Measurements from ENCODE around the gene SEL1L.
"Not testable (repeated sequence)": the region's sequence is repeated elsewhere in the genome, so short reads cannot be mapped to it uniquely, and the experiment has no call there.

Gene SEL1L

DNA sequence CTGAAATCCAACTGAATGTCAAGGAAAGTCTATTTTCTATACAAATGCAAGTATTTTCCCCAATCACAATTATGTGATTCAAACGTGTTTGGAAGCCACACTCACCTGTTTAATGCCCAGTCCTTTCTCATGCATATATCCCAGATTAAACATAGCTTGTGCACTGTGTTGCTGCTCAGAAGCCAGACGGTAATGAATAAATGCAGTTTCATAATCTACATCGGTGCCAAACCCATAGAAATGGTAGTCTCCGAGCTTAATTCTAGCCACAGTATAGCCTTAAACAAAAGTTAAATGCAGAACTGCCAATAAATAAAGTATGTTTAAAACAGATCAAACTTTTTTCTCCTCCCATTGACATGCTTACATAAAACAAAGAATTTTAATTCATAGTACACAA is 49.5 kb downstream of the SEL1L start:
- no peak for DNase-seq (ENCODE audit: low read depth, low spot score)
- no peak overlapping the region for H3K4me3 ChIP-seq (ENCODE audit: low read length)

DNA sequence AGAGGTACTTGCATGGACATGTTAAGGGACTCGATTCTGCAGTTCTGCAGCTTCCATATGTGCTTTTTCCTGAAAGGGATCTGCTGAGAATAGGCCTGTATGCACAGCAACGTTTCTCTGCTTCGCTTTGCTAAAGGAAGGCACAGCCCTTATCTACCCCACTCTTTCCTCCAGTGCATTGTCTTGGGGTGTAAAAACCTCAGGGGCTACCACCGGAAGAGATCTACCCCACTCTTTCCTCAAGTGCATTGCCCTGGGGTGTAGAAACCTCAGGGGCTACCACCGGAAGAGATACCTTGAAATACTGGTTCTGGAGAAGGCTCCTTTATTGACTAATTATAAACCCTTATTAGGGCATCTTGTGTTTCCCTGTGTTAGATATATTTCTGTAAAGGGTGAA is 52.9 kb downstream of the SEL1L start:
- DNase-seq (ENCODE audit: low read depth, low spot score): no peak

DNA sequence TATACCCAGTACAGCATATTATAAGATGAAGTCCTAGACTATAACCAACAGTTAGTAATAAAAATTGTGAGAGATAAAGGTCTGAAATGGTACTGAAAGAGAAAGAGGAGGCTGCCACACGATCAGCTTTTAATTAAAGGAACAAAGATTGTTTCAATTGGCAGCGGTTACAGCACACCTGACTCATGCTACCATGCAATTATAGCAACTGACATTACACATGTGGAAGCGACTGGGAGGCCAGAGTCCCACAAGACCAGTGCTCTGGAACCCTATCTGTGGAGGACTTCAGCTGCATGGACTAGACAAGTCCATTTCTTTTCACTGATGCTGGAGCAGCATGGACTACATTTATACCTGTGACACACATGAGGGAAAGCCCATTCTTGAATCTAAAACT is 55.2 kb downstream of the SEL1L start:
- DNase-seq (ENCODE audit: low read depth, low spot score): no peak
- H3K4me3 ChIP-seq (ENCODE audit: low read length): no peak overlapping the region

More for the DNA sequence above, 52.9 kb downstream of the SEL1L start:
- no peak overlapping the region for H3K4me3 ChIP-seq (ENCODE audit: low read length)

DNA sequence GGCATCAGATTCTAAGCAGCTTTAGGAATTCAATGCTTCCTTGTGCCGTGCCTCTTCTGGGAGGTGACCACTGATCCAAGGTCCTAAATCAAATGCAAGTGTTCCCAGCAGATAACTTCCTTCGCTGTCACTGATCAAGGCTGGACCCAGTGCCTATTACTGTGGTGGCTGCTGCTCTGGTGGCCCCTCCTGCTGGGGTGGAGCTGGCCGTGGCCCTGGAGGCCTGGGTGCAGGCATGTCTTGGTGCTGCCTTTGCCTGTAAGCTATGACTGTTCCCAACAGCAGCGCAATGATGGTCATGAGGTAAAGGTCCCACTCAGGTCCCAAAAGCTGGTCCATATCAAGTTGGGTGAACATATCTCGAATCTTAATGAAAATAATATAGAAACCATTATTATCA is 56.8 kb downstream of the SEL1L start:
- no peak for DNase-seq (ENCODE audit: low read depth, low spot score)
- no peak overlapping the region for H3K4me3 ChIP-seq (ENCODE audit: low read length)

DNA sequence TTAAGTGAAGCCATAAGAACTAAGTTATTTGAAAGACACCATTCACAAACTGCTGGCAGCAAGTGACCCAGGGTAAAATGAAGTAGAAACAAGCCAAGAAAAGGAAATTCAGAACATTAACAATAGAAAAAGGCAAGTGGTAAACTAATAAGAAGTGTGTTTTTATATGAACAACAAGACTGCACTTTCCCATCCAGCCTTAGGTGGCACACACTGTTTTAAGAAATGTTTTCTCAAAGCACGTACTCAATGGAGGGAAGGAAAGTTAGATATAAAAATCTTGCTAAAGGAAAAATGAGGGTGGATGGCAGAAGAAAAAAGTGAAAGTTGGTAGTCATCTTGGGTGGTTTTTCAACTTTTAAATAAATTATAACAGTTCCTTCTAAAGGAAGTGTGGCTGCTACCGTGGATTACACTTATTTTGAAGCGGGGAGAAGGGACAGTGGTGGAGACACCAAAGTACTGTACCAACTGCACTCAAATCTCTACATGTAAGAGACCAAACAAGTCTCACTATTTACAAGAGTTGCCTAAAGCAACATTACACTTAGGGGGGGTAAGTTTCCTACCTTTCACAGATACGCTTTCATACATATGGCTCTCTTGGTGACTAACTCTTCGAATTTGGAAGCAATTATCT is 58.8 kb downstream of the SEL1L start:
- H3K4me3 ChIP-seq (ENCODE audit: low read length): no peak overlapping the region
- DNase-seq (ENCODE audit: low read depth, low spot score): no peak

DNA sequence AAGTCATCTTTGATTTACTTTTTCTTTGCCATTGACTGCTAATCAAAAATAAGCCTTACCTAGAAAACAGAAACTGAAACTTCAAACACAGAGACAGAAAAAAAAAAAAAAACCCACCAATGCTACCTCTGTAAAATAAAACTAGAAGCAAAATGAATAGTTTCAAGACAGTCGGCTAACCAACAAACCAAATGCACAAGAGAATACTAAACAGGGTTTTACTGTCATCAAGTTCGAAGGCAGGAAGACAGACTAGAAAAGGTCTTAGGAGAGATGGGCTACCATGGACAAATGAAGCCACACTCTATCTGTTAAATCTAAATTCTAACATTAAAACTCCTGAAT is 59.5 kb downstream of the SEL1L start:
- DNase-seq (ENCODE audit: low read depth, low spot score): peak; percentile 41
- no peak overlapping the region for H3K4me3 ChIP-seq (ENCODE audit: low read length)

DNA sequence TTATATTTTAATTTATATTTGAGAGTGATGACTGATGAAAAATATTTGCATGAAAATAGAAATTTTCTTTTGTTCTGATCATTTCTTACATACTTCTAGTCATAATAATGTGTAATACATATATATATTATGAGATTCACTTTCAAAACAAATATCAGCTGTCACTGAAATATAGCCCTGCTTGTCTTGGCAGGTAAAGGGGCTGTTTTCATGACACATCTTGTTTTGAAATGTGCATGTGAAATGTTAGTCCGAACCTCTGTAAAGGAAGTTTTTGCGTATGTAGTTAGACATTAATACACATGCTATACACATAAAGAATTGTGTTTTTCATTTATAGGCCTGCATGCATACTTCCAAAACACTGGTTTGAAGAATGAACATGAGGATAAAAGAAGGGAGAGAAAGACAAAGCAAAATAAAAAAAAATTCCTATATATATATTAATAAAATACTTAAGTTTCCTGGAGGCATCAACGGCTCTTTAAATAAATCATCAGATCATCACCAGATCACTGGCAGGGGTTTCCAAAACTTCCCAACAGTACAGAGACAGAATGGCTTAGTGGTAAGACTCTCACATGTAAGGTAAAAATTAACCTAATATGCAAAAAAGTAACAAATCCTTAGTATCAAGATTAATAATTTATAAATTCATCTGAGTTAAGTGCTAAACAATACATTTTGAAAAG is 60.1 kb downstream of the SEL1L start:
- H3K4me3 ChIP-seq (ENCODE audit: low read length): no peak overlapping the region
- no peak for DNase-seq (ENCODE audit: low read depth, low spot score)

DNA sequence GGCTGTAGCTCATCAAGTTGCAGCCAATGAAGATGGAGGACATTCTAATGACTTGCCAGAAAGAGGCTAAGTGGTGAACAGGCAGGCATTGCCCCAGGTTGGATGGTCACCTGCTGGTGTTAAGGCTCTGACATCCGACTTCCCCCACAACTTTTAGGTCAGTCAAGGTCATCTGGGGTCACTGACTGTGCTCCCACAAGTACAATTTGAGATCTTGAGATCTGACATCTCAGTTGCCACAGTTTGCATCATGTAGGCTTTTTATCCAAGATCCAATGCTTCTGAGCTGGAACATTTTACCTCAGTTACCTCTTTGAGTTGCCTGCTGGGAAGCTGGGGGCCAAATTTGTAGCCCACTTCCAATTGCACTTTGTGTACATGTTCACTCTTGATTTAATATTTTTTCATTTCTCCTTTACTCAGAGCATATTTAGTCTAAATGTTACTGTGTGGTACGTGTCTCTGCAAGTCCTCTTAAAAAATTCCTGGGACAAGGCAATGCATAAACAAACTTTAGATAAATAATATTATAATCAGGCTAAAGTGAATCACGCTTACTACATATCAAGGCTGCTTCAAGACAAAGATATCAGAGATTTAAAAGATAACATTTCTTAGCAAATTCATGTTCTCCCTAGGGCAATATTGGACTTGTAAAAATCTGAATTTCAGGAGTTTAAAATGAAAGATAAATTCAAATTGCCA is 61.4 kb downstream of the SEL1L start:
- H3K4me3 ChIP-seq (ENCODE audit: low read length): no peak overlapping the region
- no peak for DNase-seq (ENCODE audit: low read depth, low spot score)

DNA sequence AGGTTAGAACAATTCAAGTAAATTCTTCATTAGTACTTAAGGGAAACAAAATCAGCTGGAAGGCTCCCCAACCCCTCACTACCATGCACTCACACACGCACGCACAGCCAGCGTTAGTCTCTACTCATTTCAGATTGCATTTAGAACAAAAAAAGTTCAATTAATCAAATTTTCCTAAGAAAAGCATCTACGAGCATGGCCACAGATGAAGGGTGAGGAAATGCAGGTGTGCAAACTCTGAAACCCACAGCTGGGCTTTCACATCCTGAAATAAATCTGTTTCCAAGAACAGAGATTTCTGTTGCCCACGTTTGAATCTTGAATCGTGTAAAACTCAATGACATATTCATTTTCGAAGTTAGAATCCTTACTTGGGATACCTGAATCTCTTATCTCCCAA is 62.6 kb downstream of the SEL1L start:
- H3K4me3 ChIP-seq (ENCODE audit: low read length): no peak overlapping the region
- DNase-seq (ENCODE audit: low read depth, low spot score): no peak

DNA sequence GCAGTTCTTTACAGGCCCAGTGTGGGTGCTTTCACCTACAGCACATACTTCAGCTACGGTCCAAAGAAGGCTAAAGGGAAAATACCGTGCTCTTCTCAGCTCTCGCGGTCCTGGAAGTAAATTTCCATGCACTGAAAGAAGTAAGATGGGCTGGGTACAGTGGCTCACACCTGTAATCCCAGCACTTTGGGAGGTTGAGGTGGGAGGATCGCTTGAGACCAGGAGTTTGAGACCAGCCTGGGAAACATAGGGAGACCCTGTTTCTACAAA is 63.2 kb downstream of the SEL1L start:
- not testable (repeated sequence) for DNase-seq (ENCODE audit: low read depth, low spot score); H3K4me3 ChIP-seq (ENCODE audit: low read length)

DNA sequence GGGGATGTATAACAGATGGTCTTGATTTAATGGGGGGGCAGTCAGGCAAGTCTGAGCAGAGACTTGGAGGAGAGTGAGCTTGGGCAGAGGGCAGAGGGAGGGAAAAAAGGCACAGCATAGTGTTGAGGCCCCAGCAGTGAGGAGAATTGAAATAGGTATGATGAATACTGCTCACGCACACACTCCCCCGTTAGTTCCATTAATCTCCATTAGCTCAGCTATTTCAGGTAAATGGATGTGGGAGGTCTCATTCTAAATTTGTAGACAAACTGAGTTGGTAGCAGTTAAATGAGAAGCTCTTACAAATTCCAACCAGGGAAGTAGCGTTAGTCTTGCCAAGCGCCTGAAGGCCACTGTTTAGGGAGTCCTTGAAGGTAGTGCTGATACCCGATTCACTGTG is 66.8 kb downstream of the SEL1L start:
- H3K4me3 ChIP-seq (ENCODE audit: low read length): no peak overlapping the region
- no peak for DNase-seq (ENCODE audit: low read depth, low spot score)

DNA sequence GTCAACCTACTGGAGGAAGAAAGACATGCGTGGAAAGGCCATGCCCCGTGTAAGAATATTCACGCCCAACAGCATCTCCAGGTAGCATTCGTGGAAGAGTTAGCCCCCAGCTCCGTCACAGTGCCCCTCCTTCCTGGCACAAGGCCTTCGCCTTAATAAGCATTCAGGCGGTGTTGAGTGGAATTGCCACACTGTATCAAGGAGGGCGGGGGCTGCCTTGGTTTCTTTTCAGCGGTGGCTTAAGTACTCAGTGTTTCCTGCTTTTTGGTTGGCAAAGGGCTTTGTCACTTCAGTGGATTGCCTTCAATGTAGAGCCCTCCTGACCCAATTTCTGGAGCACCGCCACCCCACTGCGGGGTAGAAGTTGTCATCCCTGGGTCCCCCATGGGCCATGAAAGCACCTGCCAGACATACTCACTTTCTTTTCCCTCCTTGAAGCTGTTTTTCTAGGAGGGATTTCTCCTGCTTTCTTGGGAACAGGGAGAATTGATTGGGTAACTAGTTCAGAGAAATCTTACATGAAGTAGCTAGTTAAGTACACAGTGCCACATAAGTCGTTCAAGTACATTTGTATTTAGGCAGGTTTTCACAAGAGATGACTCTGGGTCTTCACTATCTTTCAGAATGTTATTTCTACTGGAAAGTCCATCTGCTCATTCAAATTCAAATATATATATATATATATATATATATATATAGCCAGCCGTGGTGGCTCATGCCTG is 68.0 kb downstream of the SEL1L start:
- H3K4me3 ChIP-seq (ENCODE audit: low read length): no peak overlapping the region
- no peak for DNase-seq (ENCODE audit: low read depth, low spot score)

DNA sequence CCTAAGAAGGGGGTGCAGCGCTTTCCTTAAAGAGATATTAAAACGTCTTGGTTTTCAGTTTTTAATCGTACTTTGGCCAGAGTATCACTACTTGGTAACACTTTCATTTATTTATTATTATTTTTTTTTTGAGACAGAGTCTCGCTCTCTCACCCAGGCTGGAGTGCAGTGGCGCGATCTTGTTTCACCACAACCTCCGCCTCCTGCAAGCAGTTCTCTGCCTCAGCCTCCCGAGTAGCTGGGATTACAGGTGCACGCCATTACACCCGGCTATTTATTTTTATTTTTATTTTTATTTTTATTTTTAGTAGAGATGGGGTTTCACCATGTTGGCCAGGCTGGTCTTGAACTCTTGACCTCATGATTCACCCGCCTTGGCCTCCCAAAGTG is 68.7 kb downstream of the SEL1L start:
- peak overlapping the region; percentile 57 for H3K4me3 ChIP-seq (ENCODE audit: low read length)
- not testable (repeated sequence) for DNase-seq (ENCODE audit: low read depth, low spot score)

DNA sequence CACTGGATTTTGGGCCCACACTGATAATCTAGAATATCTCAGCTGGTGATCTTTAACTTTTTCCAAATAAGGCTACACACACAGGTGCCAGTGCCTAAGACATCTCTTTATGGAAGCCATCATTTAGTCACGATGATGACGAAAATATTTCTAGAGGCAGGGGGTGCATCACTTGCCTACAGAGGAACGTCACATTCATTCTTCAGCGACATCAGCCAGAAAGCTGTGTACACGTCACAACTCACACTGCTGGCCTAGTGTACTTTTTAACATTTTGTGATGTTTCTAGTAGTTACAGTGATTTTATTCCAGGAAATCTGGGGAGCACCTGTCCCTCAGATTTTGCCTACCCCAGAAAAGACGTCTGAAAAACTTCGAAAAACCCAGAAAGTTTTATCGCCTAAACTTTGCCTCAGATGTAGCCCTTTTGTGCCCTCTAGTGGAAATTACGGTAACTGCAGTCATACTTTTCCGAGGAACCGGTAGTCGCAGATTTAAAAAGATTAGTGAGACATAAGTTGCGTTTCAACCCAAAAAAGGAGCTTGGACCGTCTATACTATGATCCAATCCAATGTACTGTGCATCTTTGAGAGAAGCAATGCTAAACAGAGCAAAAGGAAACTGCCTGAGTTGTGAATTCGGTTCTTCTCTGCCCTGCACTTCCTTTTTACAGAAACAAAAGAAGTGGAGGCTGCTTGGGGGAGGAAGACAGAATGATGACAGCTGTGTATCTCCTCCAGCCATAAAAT is 69.2 kb downstream of the SEL1L start:
- H3K4me3 ChIP-seq (ENCODE audit: low read length): peak overlapping the region; percentile 57
- DNase-seq (ENCODE audit: low read depth, low spot score): peak; percentile 80

DNA sequence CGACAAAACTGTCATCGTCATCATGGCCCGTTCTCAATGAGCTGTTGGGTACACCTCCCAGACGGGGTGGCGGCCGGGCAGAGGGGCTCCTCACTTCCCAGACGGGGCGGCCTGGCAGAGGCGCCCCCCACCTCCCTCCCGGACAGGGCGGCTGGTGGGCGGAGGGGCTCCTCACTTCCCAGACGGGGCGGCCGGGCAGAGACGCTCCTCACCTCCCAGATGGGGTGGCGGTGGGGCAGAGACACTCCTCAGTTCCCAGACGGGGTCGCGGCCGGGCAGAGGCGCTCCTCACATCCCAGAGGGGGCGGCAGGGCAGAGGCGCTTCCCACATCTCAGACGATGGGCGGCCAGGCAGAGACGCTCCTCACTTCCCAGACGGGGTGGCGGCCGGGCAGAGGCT is 71.3 kb downstream of the SEL1L start:
- not testable (repeated sequence) for H3K4me3 ChIP-seq (ENCODE audit: low read length); DNase-seq (ENCODE audit: low read depth, low spot score)

DNA sequence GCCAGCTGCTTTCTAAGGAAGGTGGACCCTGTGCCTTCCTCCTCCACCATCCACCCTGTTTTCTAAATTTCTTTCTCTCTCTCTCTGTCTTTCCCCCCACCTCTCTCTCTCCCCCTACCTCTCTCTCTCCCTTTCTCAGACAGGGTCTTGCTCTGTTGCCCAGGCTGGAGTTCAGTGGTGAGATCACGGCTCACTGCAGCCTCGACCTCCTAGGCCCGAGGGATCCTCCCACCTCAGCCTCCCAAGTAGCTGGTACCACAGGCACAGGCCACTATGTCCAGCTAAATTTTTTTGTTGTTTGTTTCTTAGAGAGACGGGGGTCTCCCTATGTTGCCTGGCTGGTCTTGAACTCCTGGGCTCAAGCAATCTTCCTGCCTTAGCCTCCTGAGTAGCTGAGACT is 73.7 kb downstream of the SEL1L start:
- H3K4me3 ChIP-seq (ENCODE audit: low read length): no peak overlapping the region
- DNase-seq (ENCODE audit: low read depth, low spot score): no peak

DNA sequence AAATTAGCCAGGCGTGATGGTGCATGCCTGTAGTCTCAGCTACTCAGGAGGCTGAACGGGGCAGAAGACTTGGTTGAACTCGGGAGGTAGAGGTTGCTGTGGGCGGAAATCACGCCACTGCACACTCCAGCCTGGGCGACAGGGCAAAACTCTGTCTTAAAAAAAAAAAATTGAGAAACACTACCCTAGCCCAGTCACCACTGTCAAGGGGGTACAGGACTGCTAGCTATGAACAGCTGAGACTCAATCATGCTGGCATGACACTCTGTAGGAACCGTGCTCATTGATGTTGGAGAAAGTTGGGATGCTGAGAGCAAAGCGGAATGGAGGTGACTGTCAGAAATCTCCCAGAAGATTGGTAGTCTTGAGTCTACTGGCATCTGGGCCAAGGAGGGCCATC is 75.3 kb downstream of the SEL1L start:
- no peak overlapping the region for H3K4me3 ChIP-seq (ENCODE audit: low read length)
- no peak for DNase-seq (ENCODE audit: low read depth, low spot score)

DNA sequence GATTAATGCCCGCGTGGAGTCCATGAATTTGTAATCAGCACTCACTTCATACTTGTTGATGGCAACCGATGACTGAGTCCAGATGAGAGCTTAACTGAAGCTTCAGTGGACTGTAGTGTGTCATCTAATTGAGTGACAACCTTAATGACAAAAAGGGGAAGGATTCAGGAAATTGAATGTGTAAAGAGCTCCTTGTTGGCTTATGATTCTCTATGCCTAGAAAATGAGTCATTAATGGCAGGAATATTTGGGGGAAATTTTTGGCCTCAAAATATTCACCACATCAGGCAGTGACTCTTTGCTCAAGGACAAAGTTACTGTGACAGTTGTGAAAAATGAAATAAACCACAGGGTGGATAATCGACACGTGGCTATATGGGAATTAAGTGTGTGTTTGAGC is 78.3 kb downstream of the SEL1L start:
- H3K4me3 ChIP-seq (ENCODE audit: low read length): no peak overlapping the region
- no peak for DNase-seq (ENCODE audit: low read depth, low spot score)

DNA sequence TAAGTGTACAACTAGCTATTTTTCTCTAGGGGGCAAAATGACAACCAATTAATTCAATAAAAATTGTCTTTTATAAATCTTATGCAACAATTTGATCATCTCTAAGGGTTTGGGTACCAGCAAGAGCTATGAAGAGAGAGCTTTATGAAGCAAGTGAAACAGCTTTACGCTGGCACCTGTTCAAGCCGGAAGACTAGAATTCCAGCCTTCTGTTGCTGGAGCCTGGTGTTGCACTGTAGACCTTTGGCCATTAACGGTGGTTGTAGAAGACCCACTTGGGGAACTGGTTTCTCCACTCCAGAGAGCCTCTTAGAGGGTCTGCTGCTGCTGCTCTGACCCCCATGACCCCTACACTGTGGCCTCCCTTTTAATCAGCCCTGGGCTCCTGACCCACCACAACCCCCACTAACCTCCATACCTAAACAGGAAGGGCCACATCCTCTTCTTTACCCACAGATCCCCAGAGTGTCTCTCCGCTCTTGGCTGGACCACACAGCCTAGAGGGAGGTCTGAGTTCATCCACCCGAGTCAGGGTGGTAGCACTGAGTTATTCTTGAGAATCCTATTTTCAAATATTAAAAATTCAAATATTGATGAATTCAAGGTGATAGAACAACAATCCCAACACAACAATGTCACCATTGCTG is 79.0 kb downstream of the SEL1L start:
- DNase-seq (ENCODE audit: low read depth, low spot score): no peak
- no peak overlapping the region for H3K4me3 ChIP-seq (ENCODE audit: low read length)
